NOMO-1 (cell line): ENCODE results near the gene C20orf144.

Experiments
- DNase-seq, 2 experiments: peaks; one replicate each; lab custom pipeline; 2025; ENCODE audit not compliant: unreplicated experiment in 2 of 2; lab: John Stamatoyannopoulos, UW

The C20orf144 gene

DNA sequence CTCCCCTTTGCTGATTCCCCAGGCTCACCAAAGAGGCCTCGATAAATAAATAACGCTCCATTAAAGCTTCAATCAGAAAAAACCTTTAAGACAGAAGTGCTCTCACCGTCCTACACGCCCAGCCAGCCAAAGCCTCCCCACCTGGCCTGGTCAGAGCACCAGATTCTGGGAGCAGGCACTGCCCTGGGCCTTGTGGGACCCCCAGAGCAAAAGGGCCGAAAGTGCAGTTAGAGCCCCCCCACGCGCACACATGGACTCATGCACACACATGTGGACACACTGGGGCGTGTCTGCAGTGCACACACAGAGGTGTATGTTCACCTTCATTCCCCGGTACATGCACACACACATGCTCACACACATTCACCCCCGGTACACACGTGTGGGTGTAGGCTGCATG lies 14.0 kb downstream of the C20orf144 start:
- DNase-seq = no peak

DNA sequence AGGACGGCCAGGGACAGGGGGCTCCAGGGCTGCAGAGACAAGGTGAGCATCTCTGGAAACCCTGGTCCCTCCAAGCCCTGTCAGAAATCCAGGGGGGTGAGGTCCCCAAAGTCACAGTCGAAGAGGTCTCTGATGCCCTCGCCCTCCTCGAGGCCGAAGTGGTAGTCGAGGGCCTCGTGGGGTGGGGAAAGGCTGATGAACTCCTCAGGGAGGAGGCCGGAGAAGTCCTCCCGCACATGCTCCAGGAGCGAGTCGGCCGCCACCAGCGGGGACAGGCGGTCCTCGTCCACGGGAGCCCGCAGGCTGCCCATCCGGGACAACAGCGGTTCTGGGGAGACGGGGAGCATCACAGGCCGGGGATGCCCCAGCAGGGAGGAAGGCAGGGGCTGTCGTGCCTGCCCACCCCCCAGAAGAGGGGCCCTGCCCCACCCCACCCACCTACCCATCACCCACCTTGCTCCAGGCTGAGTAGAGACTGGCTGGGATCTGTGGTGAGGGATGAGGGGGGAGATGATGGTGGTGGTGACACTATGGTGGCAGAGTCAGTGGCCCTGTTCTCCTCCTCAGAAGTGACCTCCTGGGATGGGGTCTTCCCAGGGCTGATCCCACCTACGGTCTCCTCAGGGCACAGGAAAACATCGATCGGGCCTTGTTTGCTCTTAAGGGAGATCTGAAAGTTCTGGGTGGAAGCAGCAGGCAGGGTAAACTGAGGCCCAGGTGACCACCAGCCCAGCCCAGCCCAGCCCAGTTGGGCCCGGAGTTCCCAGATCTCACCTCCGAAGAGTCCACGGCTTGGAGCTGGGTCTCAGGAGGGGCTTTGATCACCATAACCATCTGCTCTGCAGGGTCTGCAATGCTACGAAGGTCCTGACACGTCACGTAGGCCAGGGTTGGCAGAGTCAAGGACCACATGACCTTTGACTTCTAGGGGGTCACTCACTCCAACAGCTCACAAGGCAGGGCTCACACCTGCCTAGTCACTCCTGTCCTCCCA lies 14.8 kb downstream of the C20orf144 start:
- no peak for DNase-seq

DNA sequence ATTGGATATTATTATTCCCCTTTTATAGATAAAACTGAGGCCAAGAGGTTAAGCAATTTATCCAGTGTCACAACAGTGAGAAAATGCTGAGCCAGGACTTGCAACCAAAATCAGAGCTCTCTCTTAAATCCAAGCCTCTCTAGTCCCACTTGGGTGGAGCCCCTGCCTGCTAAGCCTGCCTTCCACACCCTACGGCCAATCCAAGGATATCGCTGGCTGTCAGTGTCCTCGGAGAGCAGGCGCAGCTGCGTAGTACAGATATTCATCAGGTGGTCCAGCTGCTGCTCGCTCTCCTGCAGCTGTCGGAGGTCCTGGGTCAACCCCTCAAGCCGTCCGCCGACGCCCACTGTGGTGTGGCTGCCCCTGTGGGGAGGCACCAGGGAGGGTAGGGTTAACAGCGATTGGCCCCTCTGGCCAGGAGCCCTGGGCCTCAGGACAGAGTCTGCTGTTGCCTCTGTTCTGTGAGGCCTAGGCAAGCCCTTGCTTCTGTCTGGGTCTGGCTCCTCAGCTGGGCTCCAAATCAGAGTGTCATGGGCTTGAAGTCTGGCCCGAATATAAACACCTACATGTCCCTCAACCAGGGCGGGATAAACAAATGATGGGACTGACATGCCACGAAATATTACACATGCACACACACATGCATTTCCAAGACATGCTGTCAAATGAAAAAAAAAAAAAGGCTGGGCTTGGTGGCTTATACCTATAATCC lies 16.0 kb downstream of the C20orf144 start:
- no peak for DNase-seq

DNA sequence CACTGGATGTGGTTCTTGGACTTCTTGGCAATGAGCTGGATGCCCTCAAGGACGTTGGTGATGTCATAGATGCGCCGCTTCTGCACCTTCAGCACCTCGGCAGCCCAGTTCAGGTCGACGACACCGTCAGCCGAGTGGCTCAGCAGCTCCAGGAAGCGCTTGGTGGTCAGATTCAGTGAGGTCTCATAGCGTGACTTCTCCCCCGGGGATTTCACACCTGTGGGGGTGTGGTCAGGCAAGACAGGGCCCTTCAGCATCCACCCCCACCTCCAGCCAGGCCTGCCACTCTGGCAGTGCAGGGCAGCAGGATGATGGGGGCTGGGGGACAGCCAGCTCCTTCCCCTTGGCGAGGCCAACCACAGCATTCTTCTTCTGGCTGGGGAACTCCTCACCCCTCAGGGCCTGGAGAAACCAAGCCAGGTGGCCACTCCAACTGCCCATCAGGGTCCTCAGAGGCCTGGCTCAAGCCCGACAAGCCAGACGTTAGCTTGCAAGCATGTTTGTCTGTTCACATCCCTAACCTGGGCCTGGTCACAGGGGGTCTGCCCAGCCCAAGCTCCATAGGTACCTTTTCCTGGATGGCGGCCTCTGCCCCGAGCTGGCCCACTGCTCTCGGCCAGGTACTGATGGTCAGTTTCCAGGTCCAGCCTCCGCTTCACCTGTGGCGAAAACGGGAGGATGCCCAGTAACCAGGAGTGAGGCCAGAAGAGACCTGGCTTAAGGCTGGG lies 17.8 kb downstream of the C20orf144 start:
- DNase-seq = no peak

DNA sequence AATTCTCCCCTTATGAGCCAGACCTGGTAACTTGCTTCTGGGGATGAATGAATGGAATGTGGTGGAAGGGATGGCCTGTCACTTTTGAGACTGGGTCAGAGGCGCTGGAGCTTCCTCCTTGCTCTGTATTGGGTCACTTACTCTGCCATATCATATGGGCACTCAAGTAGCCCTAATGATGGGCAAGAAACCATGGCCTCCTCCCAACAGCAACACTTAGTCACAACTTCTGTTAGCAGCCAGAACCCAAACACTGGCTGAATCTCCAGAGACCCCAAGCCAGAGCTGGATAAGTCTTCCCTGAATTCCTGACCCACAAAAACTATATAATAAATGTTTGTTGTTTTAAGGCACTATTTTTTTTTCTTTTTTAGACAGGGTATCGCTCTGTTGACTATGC lies 18.6 kb downstream of the C20orf144 start:
- DNase-seq = no peak

DNA sequence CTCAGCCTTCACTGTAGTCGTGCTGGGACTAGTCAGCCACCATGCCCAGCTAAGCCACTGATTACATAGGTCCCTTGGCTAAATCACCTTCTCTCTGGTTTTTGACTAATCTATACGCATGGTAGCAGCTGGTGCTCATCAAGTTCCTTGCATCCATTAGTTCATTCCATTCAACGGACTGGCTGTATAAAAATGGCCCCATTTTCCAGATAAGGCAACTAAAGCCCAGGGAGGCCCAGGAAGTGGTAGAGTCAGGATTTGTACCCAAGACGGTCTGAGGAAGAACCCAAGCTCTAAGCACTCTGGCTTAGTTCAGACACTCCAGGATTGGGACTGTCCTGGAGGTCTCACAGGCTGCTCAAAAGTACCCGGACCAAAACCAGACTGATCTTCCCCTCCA lies 19.2 kb downstream of the C20orf144 start:
- no peak for DNase-seq

DNA sequence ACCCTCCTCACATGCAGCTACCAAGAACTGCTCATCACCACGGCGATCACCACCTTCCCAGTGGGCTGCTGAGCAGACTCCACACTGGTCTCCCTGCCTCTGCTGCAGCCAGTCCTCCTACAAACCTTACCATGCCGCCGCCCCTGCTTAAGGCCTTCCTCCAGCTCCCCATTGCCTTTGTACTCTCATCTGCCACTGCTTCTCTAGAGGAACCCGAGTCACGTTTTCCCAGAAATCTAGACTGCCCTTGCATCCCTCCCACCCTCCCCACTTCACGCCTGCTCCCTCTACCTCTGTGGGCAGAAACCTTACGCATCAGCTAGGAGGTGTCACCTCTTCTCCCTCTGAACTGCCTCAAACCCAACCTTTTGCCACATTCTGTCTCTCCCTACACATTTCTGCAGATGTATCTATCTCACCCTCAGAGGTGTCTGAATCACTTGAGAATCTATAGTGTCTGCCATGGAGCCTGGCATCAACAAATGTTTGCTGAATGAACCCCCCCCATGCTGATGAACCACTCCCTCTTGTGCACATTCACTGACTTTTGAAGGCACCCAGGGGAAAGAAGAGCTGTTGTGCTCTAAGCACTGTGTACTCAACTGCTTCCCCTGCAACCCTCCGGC lies 19.7 kb downstream of the C20orf144 start:
- DNase-seq = no peak

DNA sequence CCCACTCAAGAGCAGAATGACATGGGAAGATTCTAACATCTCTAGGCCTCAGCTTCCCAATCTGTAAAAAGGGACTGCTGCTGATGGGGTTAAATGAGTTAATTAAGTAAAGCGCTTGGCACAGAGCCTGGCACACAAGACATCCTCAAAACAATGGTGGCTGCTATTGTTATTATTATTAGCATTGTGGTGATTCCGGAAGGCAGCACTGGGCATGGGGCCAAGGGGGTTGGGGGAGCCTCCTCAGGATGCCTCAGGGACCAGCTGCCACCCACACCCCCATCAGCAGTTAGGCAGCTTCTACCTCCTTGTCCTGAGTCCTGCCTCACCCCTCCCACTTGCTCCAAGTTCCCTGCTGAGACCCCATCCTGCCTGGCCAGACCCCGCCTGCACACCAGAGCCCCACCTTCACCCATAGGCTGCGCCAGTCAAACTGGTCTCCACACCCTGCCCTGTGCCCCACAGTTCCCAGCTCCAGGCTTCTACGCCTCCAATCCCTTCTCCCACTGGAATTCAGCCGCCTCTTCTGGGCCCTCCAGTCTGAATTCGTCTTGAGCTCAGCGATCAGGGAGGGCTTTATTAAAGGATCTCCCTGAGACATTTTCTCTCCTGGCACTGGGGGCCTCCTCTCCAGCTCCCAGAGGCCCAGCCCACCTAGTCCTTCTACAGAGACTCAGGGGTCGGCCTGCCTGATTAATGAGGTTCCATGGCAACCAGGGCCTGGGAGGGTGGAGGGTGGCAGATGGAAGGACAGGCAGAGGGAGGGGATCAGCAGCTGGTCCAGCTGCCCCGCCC lies 22.6 kb downstream of the C20orf144 start:
- DNase-seq = no peak

DNA sequence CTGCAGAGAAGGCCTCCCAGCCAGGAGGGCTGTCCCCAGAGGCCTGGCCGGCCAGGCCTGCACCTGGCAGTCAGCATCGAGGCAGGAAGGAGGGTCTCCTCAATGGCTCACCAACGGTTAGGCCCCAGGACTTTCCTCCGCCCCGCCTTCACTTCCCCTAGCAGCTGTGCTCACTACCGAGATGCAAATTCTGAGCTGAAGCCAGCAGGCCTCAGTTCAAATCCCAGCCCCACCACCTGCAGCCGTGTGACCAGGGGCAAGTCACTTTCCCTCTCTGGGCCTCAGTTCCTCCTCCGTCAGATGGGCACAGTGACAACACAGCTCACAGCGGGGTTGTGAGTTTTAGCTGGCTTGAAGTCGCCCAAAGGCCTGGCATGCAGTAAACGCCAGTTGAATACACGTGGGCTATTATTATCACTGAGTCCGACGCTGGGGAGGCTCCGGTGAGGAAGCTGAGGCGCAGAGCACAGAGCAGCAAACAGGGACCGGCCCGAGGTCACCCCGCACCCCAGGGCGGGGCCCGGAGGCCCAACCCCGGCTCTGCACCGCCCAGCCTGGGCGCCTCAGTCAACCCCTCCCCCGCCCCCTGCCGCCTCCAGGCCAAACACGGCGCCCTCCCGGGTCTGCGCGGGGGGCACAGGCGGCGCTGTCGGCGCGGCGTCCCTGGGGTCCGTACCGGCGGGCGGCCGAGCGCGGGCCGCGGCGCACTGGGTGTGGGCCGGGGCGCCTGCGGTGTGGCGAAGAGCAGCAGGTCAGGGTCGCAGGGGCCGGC lies 23.4 kb downstream of the C20orf144 start:
- peak; percentile 43 to 50 for DNase-seq

DNA sequence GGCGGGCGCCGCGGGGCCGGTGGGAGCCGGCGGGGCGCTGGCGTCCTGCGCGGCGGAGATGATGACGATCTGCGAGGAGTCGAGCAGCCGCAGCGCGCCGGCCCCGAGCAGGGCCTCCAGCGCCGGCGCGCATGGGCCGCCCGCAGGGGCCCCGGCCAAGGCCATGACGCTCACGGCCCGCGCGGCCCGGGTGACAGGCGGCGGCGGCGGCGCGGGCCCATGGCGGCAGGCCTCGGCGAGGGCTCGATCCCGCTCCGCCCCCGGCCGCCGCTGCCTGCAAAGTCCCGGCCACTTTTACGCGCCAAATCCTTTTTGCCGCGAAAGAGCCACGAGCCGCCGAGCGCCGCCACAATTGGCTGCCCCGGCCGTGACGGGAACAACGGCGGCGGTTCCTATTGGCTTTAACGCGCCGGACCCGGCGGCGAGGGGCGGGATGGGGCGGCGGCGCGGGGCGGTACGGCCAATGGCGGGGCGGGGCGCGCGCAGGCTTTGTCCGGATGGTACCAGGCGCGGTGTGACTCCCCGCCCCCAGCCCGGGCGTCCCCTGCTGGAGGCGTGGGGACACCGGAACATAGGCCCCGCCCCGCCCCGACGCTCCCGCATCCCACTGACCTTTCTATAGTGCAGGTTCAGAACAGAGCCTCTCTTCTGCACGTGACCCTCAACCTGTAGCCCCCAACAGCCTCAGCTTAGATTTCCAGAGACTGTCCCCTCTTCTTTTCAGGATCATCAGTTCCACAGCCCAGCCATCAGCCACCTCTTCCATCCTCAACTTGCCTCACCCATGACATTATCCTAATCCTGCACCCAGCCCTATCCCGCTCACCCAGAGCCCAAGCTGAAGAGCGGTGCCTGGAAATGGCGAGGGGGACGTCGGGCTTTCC lies 24.2 kb downstream of the C20orf144 start, which contains the start of gene E2F1:
TSS of gene E2F1 (minus strand) at position 286 of the 884 bp plus-strand sequence. CDS start at position 165, 121 bp downstream.
- DNase-seq = peak; percentile 91 to 96

DNA sequence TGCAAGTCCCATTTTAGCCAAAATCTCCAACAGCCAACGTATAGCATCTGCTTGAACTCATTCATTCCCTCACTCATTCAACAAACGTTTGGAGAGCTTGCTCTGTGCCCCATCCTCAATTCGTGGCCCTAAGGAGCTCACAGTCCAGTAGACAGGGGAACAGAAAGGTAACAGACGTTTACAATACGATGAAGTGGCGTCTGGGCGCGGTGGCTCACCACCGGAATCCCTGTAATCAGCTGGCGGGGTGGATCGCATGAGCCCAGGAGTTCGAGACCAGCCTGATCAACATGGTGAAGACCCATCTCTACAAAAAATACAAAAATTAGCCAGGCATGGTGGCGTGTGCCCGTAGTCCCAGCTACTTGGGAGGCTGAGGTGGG lies 24.8 kb downstream of the C20orf144 start:
- no peak for DNase-seq

DNA sequence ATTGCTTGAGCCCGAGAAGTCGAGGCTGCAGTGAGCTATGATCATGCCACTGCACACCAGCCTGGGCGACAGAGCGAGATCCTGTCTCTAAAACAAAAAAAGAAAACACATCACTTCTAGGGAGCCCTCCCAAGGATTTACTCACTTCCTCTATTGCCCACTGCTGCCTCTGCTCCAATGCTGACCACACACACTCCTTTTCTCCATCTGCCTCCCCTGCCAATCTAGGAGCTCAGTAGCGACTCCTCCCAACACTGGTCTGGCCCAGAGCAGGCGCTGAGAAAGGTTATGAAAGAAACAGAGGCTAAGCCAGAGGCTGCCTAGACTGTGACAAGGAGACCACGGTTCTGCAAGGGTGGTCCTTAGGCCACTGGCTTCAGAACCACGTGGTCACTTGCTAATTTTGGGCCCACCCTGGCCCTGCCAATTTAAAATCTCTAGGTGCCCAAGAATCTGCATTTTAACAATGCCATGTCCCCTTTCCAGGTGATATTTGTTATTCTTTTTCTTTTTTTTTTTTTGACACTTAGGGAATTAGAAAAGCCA lies 25.3 kb downstream of the C20orf144 start:
- peak; percentile 88 to 89 for DNase-seq

DNA sequence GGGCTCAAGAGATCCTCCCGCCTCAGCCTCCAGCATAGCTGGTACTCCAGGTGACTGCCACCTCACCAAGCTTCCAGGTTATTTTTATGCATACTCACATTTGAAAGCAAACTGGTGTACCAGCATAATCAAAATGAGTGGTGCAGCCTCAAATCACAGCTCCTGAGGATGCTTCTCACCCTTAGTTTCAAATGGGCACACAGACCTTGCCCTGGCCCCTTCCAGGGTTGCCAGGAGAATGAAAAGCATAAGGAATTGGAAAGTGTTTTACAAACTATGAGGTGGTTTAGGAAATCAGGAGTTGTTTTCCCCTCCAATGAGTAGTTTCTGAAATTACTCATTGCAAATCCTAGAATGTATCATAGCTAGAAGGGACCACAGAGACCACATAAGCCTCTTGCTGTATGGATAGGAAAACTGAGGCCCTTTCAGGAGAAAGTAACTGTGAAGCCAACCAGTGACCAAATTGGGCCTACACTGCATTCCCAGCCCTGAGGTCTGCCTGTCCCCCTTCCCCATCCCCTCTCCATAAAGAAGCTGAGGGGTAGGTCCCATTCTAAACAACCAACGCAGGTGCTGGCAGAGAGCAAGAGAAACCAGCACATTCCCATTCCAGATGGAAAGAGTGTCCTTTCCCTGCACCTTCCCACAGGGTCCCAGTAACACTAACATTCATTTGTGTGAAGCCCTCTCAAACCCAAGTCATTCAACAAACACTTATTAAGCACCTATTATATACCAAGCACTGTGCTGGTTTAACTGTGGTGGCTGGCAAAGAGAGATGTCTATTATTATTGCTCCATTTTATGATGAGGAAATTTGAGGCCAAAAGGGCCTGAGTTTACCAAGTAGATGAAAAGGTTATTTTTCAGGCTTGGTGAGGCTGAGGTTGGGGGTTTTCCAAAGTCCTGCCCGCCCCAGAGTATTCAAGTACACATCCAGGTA lies 26.1 kb downstream of the C20orf144 start:
- DNase-seq = no peak

DNA sequence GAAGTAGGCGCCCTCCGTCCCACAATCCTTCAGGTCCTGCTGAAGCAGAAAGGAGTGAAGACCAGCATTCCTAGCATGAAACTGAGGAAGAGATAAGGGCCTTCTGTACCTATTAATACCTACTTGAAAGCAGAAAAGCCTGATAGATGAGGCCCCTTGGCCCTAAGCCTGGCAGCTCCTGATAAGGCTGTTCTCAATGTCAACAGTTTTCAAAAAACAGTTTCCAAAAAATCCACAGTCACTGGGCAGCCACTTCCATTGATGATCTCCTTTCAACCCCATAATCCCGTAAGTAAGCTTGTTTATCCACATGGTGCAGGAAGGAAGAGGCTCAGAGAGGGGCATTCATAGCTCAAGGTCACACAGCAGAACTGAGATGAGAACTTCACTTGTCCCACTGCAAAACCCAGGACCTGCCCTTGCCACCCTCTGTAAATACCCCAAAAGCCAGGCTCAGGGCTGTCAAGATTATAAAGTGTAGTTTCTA lies 26.9 kb downstream of the C20orf144 start:
- DNase-seq = no peak

DNA sequence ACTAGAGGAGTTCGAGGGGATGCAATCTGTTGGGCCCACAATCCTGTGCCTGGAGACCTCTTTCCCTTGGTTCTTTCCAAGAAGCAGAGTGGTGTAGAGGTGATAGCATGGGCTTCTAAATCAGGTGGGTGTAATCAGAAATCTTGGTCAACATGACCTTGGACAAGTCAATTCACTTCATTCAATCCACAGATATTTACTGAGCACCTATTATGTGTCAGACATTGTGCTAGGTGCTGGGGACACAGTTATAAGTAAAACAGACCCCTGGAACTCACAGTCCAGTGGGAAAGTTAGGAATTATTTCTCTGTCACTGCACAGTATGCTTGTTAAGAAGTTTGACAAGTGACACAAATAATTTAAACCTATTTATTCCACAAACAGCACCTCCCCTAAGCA lies 27.4 kb downstream of the C20orf144 start:
- no peak for DNase-seq

DNA sequence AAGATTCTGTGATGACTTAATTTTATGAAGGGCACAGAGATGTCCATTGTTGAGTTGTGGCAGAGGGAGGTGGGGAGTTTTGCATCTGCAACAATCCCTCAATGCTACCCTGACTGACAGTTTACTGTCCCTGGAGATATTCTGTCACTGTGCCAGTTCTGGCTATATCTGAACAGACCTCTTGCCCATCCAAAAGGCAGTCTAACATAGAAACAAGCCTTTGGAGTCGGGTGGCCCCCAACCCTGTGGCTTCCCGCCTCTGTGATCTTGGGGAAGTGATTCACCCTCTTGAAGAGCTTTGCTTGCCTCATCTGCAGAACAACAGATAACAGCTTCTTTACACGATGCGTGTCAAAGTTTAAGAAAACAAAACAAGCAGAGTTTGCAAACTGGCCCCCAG lies 27.8 kb downstream of the C20orf144 start:
- DNase-seq = peak; percentile 78 to 80

DNA sequence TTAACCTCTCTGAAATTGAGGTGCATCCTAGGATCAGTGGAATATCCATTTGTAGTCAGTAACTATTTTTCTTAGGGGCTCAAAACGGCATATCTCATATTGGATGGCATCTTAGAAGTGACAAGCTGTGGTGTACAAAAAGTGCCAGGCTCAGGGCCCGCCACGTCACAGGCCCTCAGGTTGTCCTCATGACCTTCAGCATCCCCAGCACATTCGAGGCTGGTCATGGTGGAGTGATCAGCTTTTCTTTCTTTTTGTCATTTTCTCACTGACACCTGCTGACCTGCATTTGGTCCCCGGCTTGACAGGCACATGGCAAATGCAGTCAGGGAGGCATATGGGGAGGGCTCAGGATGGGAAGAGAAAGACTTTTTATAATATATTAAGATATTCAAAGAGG lies 31.2 kb downstream of the C20orf144 start:
- no peak for DNase-seq
